ENCODE data around the gene CLK3. TPM values are rescaled to one million over a fixed set of nuclear protein-coding genes. Genes with fewer than 3 reads are reported as not detected.

Gene CLK3
- total RNA-seq, 1 experiment from 2014 or later, result 70.7 TPM

DNA sequence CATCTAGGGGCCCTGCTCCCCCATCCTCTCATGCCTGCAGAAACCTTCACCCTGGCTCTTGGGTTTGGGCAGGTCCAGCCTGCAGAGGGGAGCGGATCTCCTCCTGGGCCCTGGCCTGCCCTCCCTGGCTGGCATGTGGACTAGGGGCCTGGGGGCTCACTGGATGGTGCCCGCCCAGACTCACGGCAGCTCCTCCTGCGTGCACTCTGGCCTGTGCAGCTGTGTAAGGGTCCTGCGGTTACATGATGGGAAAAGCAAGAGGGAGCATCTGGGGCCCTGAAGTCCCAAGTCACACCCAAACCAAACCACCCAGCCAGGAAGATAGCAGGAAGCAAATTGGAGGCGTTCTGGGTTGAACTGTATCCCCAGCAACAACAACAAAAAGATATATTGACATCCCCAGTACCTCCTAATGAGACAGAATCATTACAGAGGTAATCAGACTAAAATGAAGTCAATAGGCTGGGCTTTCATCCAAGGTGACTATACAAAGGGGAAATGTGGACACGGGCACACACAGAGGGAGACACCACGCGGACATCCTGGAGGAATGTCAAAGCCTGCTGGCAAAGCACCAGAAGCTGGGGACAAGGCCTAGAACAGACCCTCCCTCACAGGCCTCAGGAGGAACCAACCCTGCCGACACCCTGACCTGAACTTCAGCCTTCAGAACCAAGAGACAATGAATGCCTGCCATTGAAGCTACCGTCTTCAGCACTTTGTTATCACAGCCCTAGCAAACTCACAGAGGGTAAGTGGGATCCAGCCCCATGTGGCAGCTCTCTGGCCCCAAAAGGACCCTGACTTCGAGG lies 10.4 kb upstream of the CLK3 start:
- TF ChIP-seq EZH2 (IDR thresholded peaks at IDR 0.05; ENCODE audit: low read depth), result no peak
- TF ChIP-seq, protein P1, sequence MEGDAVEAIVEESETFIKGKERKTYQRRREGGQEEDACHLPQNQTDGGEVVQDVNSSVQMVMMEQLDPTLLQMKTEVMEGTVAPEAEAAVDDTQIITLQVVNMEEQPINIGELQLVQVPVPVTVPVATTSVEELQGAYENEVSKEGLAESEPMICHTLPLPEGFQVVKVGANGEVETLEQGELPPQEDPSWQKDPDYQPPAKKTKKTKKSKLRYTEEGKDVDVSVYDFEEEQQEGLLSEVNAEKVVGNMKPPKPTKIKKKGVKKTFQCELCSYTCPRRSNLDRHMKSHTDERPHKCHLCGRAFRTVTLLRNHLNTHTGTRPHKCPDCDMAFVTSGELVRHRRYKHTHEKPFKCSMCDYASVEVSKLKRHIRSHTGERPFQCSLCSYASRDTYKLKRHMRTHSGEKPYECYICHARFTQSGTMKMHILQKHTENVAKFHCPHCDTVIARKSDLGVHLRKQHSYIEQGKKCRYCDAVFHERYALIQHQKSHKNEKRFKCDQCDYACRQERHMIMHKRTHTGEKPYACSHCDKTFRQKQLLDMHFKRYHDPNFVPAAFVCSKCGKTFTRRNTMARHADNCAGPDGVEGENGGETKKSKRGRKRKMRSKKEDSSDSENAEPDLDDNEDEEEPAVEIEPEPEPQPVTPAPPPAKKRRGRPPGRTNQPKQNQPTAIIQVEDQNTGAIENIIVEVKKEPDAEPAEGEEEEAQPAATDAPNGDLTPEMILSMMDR (conservative IDR thresholded peaks at IDR 0.05), result no peak

DNA sequence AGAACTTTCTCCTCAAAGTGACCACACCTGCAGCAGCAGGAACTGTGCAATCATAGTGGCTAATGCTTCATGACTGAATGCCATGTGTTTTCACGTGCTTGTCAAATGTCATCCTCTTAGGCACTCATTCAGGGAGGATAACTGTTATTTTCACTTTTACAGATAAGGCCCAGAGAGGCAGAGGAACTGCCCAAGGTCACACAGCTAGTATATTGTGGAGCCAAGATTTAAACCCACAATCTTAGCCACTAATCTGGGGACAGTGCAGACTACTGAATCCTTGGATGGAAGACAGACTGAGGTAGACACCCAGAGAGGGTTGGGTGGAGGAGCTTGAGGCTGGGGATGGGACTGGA lies 9.9 kb upstream of the CLK3 start:
- no peaks in the 10 kb centered on the region for H4K20me1 ChIP-seq (ENCODE audit: insufficient read depth)
- intact Hi-C loops (cut with micrococcal nuclease; ENCODE audit: unreplicated experiment), result no loop called here
- no peaks in the 10 kb centered on the region for H3K9me2 ChIP-seq (ENCODE audit: insufficient read depth)
- no peaks in the 10 kb centered on the region for H3K36me3 ChIP-seq (ENCODE audit: low read depth)
- no peak for DNase-seq
- H3K4me2 ChIP-seq, result no peak overlapping the region
- H3K9me3 ChIP-seq (ENCODE audit: insufficient read depth, low read depth), result no peaks in the 10 kb centered on the region
- H3F3A ChIP-seq (ENCODE audit: insufficient read depth, low read depth), result no peaks in the 10 kb centered on the region
- H3K79me2 ChIP-seq (ENCODE audit: low read depth), result no peaks in the 10 kb centered on the region
- no peak for TF ChIP-seq EZH2 (IDR thresholded peaks at IDR 0.05; ENCODE audit: low read depth)
- TF ChIP-seq, protein P1 (conservative IDR thresholded peaks at IDR 0.05), result no peak
- H2AFZ ChIP-seq, result no peak overlapping the region
- no TSS peak for BruUV-seq (replicated peaks)
- POLR2A ChIA-PET (ENCODE audit: unreplicated experiment), result no interaction called here
- H3K27me3 ChIP-seq (ENCODE audit: insufficient read depth, low read depth), result peaks cover 20% of the 10 kb centered on the region
- no peaks in the 10 kb centered on the region for H3K4me1 ChIP-seq (replicated peaks; ENCODE audit: insufficient read depth)
- CTCF ChIA-PET, result no interaction called here
- H3K4me3 ChIP-seq, result no peak overlapping the region
- H3K27ac ChIP-seq, result no peak overlapping the region

More for the DNA sequence above, 10.4 kb upstream of the CLK3 start:
- ChIA-PET CTCF (no interaction called here), POLR2A (ENCODE audit: unreplicated experiment) (no interaction called here)
- H3K9me3 ChIP-seq (ENCODE audit: insufficient read depth, low read depth), result no peaks in the 10 kb centered on the region
- DNase-seq, result no peak
- H3K9me2 ChIP-seq (ENCODE audit: insufficient read depth), result no peaks in the 10 kb centered on the region
- H4K20me1 ChIP-seq (ENCODE audit: insufficient read depth), result no peaks in the 10 kb centered on the region
- H3K36me3 ChIP-seq (ENCODE audit: low read depth), result no peaks in the 10 kb centered on the region
- H3K79me2 ChIP-seq (ENCODE audit: low read depth), result no peaks in the 10 kb centered on the region
- no peak overlapping the region for H3K27ac ChIP-seq
- H3K4me3 ChIP-seq, result no peak overlapping the region
- H3K27me3 ChIP-seq (ENCODE audit: insufficient read depth, low read depth), result peaks cover 18% of the 10 kb centered on the region
- intact Hi-C loops (cut with micrococcal nuclease; ENCODE audit: unreplicated experiment), result no loop called here
- no peak overlapping the region for H2AFZ ChIP-seq
- no TSS peak for BruUV-seq (replicated peaks)
- no peaks in the 10 kb centered on the region for H3F3A ChIP-seq (ENCODE audit: insufficient read depth, low read depth)
- no peaks in the 10 kb centered on the region for H3K4me1 ChIP-seq (replicated peaks; ENCODE audit: insufficient read depth)
- no peak overlapping the region for H3K4me2 ChIP-seq

DNA sequence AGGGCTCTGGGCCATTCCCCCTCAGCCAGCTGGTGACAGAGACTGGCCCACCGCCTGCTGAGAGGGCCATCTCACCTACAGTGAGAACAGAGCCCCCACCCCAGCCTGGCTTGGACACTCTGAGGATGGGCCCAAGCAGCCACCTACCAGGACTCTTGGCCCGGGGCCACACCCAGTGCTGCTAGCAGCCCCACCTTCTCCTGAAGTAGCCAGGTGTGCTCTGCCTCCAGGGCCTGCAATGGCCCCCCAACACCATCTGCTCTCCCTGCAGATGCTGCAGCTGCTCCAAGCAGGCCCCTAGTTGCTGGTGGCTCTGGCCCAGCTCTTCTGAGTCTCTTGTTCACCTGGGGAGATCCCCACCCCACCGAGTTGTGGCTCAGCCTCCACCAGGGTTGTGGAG lies 6.8 kb upstream of the CLK3 start:
- Histone ChIP-seq H3K27me3 (ENCODE audit: insufficient read depth, low read depth) (peaks cover 22% of the 10 kb centered on the region), H3K4me3 (no peak overlapping the region), H3K4me2 (no peak overlapping the region), H3K79me2 (ENCODE audit: low read depth) (no peaks in the 10 kb centered on the region), H3K9me3 (ENCODE audit: insufficient read depth, low read depth) (no peaks in the 10 kb centered on the region), H3K4me1 (replicated peaks; ENCODE audit: insufficient read depth) (0 out of 2 replicates have a peak, but pooled peaks cover 5% of the 10 kb centered on the region), H4K20me1 (ENCODE audit: insufficient read depth) (no peaks in the 10 kb centered on the region), H2AFZ (no peak overlapping the region), H3K36me3 (ENCODE audit: low read depth) (no peaks in the 10 kb centered on the region), H3K9me2 (ENCODE audit: insufficient read depth) (no peaks in the 10 kb centered on the region), H3F3A (ENCODE audit: insufficient read depth, low read depth) (peaks cover 7% of the 10 kb centered on the region; the same call in 1 of the 2 replicates), H3K27ac (no peak overlapping the region)
- ChIA-PET POLR2A (ENCODE audit: unreplicated experiment) (no interaction called here), CTCF (interaction anchor here (0.5 kb wide), 1 partner anchor 123 kb away, joined by 3 read pairs; no protein-coding TSS in a partner anchor)
- BruUV-seq (replicated peaks), result no TSS peak
- no peak for TF ChIP-seq EZH2 (IDR thresholded peaks at IDR 0.05; ENCODE audit: low read depth)
- TF ChIP-seq, protein P1 (conservative IDR thresholded peaks at IDR 0.05), result no peak
- intact Hi-C loops (cut with micrococcal nuclease; ENCODE audit: unreplicated experiment), result no loop called here
- DNase-seq, result no peak
